GM12878 (cell line): Measurements from ENCODE around the gene ZNF367. TPM values are rescaled to one million over a fixed set of nuclear protein-coding genes. Genes with fewer than 3 reads are reported as not detected.

Experiments used
- ATAC-seq: fragments of 200-7000 bp; cut with Tn5 transposase; 3 replicates; pipeline ENCODE4 v1.9.1; 2020; ENCODE audit warnings: mild to moderate bottlenecking, moderate library complexity
- BruUV-seq: library from RNA; stranded (reverse); fragments of 400-500 nt; replicated peaks from 2 replicates; lab custom pipeline; 2021; lab: Mats Ljungman, UMichigan
- CTCF ChIA-PET: fragments of 300-600 bp; sonication (Branson Sonifier 250); formaldehyde crosslinking; extraction: SDS; loops from one replicate; lab custom pipeline; 2021; ENCODE audit warnings: inconsistent platforms; lab: Yijun Ruan, JAX
- POLR2A ChIA-PET: fragments of 350-600 bp; formaldehyde crosslinking; extraction: SDS; loops from one replicate; lab custom pipeline; 2021; ENCODE audit warnings: inconsistent platforms; lab: Charles Lee
- RAD21 ChIA-PET: fragments of 300-600 bp; sonication (Branson Sonifier 250); formaldehyde crosslinking; loops from one replicate; lab custom pipeline; 2023; ENCODE audit warnings: antibody characterized with exemption; ENCODE audit not compliant: unreplicated experiment; lab: Charles Lee
- SMC1A ChIA-PET: fragments of 300-600 bp; sonication (Branson Sonifier 250); formaldehyde crosslinking; loops from one replicate; lab custom pipeline; 2023; ENCODE audit not compliant: unreplicated experiment, uncharacterized antibody; lab: Charles Lee
- DNase-seq: peaks from one replicate; pipeline ENCODE4 v3.0.0-alpha.2; 2011; ENCODE audit warnings: low read depth, low spot score
- FAIRE-seq: peaks from 3 replicates; lab custom pipeline; 2011; peaks lifted over from hg19 to GRCh38; lab: Jason Lieb, UNC
- H2AFZ ChIP-seq: 2 replicates; pipeline ENCODE4 v1.6.0; 2011; ENCODE audit warnings: low read depth, low read length, control low read depth; ENCODE audit not compliant: control insufficient read depth
- H3K27ac ChIP-seq: 2 replicates; pipeline ENCODE4 v1.5.1; 2011; ENCODE audit warnings: control low read depth; ENCODE audit not compliant: control insufficient read depth, insufficient read depth
- H3K27me3 ChIP-seq, 2 experiments: replicated peaks in 1 of 2; 2 replicates each; pipeline versions ENCODE4 v1.6.0 to v1.6.1; 2011; ENCODE audit warnings: low read length in 1 of 2; ENCODE audit not compliant: control insufficient read depth in 2 of 2, insufficient read depth in 2 of 2
- H3K36me3 ChIP-seq, 2 experiments: 2 replicates each; pipeline ENCODE4 v1.5.1; 2011; ENCODE audit warnings: low read length in 1 of 2; ENCODE audit not compliant: control insufficient read depth in 2 of 2, insufficient read depth in 2 of 2
- H3K4me1 ChIP-seq: 2 replicates; pipeline ENCODE4 v1.6.1; 2011; ENCODE audit warnings: mild to moderate bottlenecking, low read length, moderate library complexity, mixed read lengths; ENCODE audit not compliant: control insufficient read depth, insufficient read depth
- H3K4me2 ChIP-seq: 2 replicates; pipeline ENCODE4 v1.6.0; 2011; ENCODE audit warnings: control low read depth; ENCODE audit not compliant: control insufficient read depth, insufficient read depth
- H3K4me3 ChIP-seq: fragments of 200-600 bp; sonication (generic); 2 replicates; pipeline ENCODE4 v1.5.1; 2016
- H3K79me2 ChIP-seq: 2 replicates; pipeline ENCODE4 v1.6.0; 2011; ENCODE audit warnings: low read length; ENCODE audit not compliant: control insufficient read depth, insufficient read depth
- H3K9ac ChIP-seq: 2 replicates; pipeline ENCODE4 v1.8.0; 2011; ENCODE audit warnings: low read length, control low read depth, mixed read lengths; ENCODE audit not compliant: control insufficient read depth, insufficient read depth
- H3K9me3 ChIP-seq: replicated peaks from 3 replicates; pipeline ENCODE4 v1.5.1; 2011; ENCODE audit warnings: mild to moderate bottlenecking, low read length; ENCODE audit not compliant: control insufficient read depth, insufficient read depth
- H4K20me1 ChIP-seq: 2 replicates; pipeline ENCODE4 v1.6.0; 2011; ENCODE audit not compliant: control insufficient read depth, insufficient read depth
- BACH1 ChIP-seq: fragments of 450-650 bp; IDR thresholded peaks from 2 replicates; pipeline ENCODE4 v1.6.1; 2017; ENCODE audit warnings: mild to moderate bottlenecking, borderline replicate concordance
- BCL11A ChIP-seq: IDR thresholded peaks from 2 replicates; pipeline ENCODE4 v1.6.1; 2011; ENCODE audit warnings: low read depth, low read length
- BMI1 ChIP-seq: fragments of 450-650 bp; IDR thresholded peaks from 2 replicates; pipeline ENCODE4 v1.6.1; 2016; ENCODE audit warnings: mild to moderate bottlenecking, moderate library complexity, borderline replicate concordance
- CUX1 ChIP-seq: IDR thresholded peaks from 2 replicates; pipeline ENCODE4 v1.6.1; 2012; ENCODE audit warnings: improper control_type of control experiment, low read depth, low read length; ENCODE audit not compliant: insufficient replicate concordance
- GABPA ChIP-seq: IDR thresholded peaks from 2 replicates; pipeline ENCODE4 v1.6.1; 2014; ENCODE audit warnings: antibody characterized with exemption, low read depth, mild to moderate bottlenecking, inconsistent platforms
- HDGF ChIP-seq: fragments of 450-650 bp; IDR thresholded peaks from 2 replicates; pipeline ENCODE4 v1.6.1; 2016; ENCODE audit warnings: antibody characterized with exemption
- IRF5 ChIP-seq: fragments of 450-650 bp; IDR thresholded peaks from 2 replicates; pipeline ENCODE4 v1.6.1; 2017; ENCODE audit warnings: borderline replicate concordance
- RB1 ChIP-seq: fragments of 450-650 bp; formaldehyde crosslinking; IDR thresholded peaks from 2 replicates; pipeline ENCODE4 v1.6.1; 2017; ENCODE audit warnings: mild to moderate bottlenecking, borderline replicate concordance
- STAT1 ChIP-seq: fragments of 450-650 bp; conservative IDR thresholded peaks from 2 replicates; pipeline ENCODE4 v1.6.1; 2014; ENCODE audit warnings: antibody characterized with exemption, mild to moderate bottlenecking
- ZSCAN29 ChIP-seq: fragments of 450-650 bp; IDR thresholded peaks from 2 replicates; pipeline ENCODE4 v1.6.1; 2017; ENCODE audit warnings: mild to moderate bottlenecking, moderate library complexity
- WGBS: methylation state at CpG from one replicate; pipeline ENCODE4 v1.1.6; 2016; ENCODE audit warnings: low lambda C conversion rate; ENCODE audit not compliant: insufficient replicate concordance, insufficient coverage; ENCODE audit errors: missing lambda C conversion rate; 5-methylcytosine and 5-hydroxymethylcytosine counted together
- in situ Hi-C: fragments of 300-500 bp; cut with MboI; formaldehyde crosslinking; loops from 9 replicates; pipeline ENCODE4 v1.14.3; 2018; ENCODE audit warnings: mixed read lengths
- intact Hi-C: fragments of 100-400 bp; cut with micrococcal nuclease; formaldehyde crosslinking; loops from one replicate; pipeline ENCODE4 v1.14.2; 2022; ENCODE audit not compliant: unreplicated experiment
- polyA plus RNA-seq, 11 experiments: library from polyadenylated mRNA; depleted of rRNA in 4 of 11; unstranded in 6 of 11; stranded (reverse) in 5 of 11; fragments of >200 nt; fragmentation: Nextera tagmentation in 4 of 11; fragmentation: Illumina TruSeq in 1 of 11; extraction: Ambion mirVana in 4 of 11; extraction: Trizol in 1 of 11; gene quantifications; 1 replicate in 1 of 11; 2 replicates in 10 of 11; pipeline versions ENCODE4 v1.2.1 to v1.2.3, GENCODE V29; 2011 to 2016; ENCODE audit warnings: inconsistent platforms in 2 of 11, missing spikeins in 2 of 11, low read depth in 1 of 11
- total RNA-seq, 4 experiments: library from RNA; depleted of rRNA in 3 of 4; stranded (reverse); fragments of >200 nt in 3 of 4; fragmentation: Illumina TruSeq in 1 of 4; extraction: Trizol in 1 of 4; gene quantifications; 2 replicates each; pipeline versions ENCODE4 v1.2.1 to v1.2.3, GENCODE V29; 2013 to 2021

ZNF367 gene
- total and polyA plus RNA-seq, 10 of the 15 experiments (the other 5 are each of a cell fraction or from before 2014, with no cell fraction given) = 2.9 to 16.3 (median 11.1) TPM

DNA sequence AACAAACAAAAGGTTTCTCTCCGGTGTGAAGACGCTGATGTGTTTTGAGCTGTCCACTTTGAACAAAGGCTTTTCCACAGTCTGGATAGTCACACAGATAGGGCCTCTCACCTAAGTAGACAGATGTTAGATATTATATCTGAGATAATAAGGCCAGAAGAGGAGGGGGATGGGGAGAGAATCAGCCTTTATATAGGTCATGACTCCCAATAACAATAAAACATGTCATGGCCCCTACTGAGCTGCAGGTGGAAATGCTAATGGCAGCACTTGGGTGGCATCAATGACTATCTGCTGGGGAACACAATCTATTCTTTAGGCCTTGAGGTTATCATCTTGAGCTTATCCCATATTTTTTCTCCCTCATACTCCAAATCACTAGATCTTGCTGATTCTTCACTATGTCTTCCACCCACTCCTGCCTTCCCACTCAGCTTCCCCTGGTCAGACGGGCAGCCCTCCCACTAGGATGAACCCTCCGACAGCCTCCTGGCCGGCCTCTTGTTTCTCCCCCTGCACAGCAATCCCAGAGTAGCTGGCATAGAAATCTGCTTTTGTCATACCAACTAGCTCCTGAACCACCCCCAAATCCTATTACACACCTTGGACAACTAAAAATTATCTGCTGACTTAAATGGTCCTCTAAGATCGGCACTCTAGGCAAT is 23.2 kb downstream of the ZNF367 start:
- Histone ChIP-seq H3K27ac (no peak overlapping the region), H3K9me3 (no peaks in the 10 kb centered on the region), H3K27me3 (no peaks in the 10 kb centered on the region), H4K20me1 (no peaks in the 10 kb centered on the region), H3K79me2 (peaks cover 11% of the 10 kb centered on the region), H3K36me3 (peaks cover 7 to 16% of the 10 kb centered on the region in 2 experiments), H3K4me1 (peaks cover 11% of the 10 kb centered on the region), H2AFZ (no peak overlapping the region), H3K4me2 (no peak overlapping the region), H3K9ac (no peak overlapping the region), H3K4me3 (no peak overlapping the region)
- RAD21 ChIA-PET = no interaction called here
- in situ Hi-C loops (no loop called here), intact Hi-C loops (no loop called here)
- SMC1A ChIA-PET = interaction anchor here (0.5 to 1.3 kb wide), 3 partner anchors 14 to 55 kb away, joined by 3 to 4 read pairs (median 4); partner anchors contain the start of gene HABP4
- TF ChIP-seq BACH1 (no peak), GABPA (no peak), RB1 (no peak), ZSCAN29 (no peak), STAT1 (no peak)
- CTCF ChIA-PET = interaction anchor here (0.6 to 1.6 kb wide), 3 partner anchors 19 to 723 kb away, joined by 3 to 4 read pairs (median 4); no protein-coding TSS in a partner anchor
- 98% methylated on average over 6 of the region's 6 CpGs for WGBS
- ATAC-seq (no peak), FAIRE-seq (no peak), DNase-seq (no peak)
- POLR2A ChIA-PET = interaction anchor here (1.3 kb wide), 1 partner anchor 12 kb away, joined by 3 read pairs; the partner anchor contains the start of gene SLC35D2
- BruUV-seq = no TSS peak

- Histone ChIP-seq H3K9me3 (no peaks in the 10 kb centered on the region), H3K79me2 (no peaks in the 10 kb centered on the region; the same call in 1 of the 2 replicates), H3K27ac (no peak overlapping the region), H2AFZ (no peak overlapping the region), H3K27me3 (no peaks in the 10 kb centered on the region), H3K4me1 (no peaks in the 10 kb centered on the region), H3K4me3 (no peak overlapping the region), H4K20me1 (no peaks in the 10 kb centered on the region), H3K9ac (no peak overlapping the region), H3K4me2 (no peak overlapping the region), H3K36me3 (peaks cover 7 to 16% of the 10 kb centered on the region in 2 experiments)
- in situ Hi-C loops (no loop called here), intact Hi-C loops (no loop called here)
- ChIA-PET RAD21 (no interaction called here), SMC1A (no interaction called here), CTCF (interaction anchor here (1.0 kb wide), 1 partner anchor 49 kb away, joined by 3 read pairs; no protein-coding TSS in a partner anchor), POLR2A (interaction anchor here (0.5 kb wide), 1 partner anchor 18 kb away, joined by 4 read pairs; no protein-coding TSS in a partner anchor)
- FAIRE-seq (no peak), ATAC-seq (no peak), DNase-seq (no peak)
- over 99% methylated on average over 12 of the region's 12 CpGs for WGBS
- BruUV-seq = no TSS peak
- TF ChIP-seq BCL11A (no peak), IRF5 (no peak), BMI1 (no peak), HDGF (no peak), CUX1 (no peak)
Observed at GRCh38 chr9:96392263-96392662, 25.9 kb downstream of the ZNF367 start.
